Keratinocyte (primary cell): ENCODE results near the gene ANAPC16. TPM values are rescaled to one million over a fixed set of nuclear protein-coding genes. Genes with fewer than 3 reads are reported as not detected.

Experiments used
- DNase-seq: peaks from one replicate; pipeline ENCODE4 v3.0.0-alpha.2; 2011; ENCODE audit warnings: low read depth, missing footprints, low spot score
- FAIRE-seq: peaks from 2 replicates; lab custom pipeline; 2011; peaks lifted over from hg19 to GRCh38; lab: Jason Lieb, UNC
- H2AFZ ChIP-seq: 2 replicates; pipeline ENCODE4 v1.6.0; 2012; ENCODE audit warnings: low read length, control low read depth, inconsistent platforms; ENCODE audit not compliant: control insufficient read depth
- H3K27ac ChIP-seq: 2 replicates; pipeline ENCODE4 v1.5.1; 2011; ENCODE audit warnings: low read length; ENCODE audit not compliant: control insufficient read depth, insufficient read depth
- H3K27me3 ChIP-seq: 3 replicates; pipeline ENCODE4 v1.6.0; 2011; ENCODE audit warnings: low read length; ENCODE audit not compliant: control insufficient read depth, insufficient read depth; ENCODE audit errors: extremely low read depth
- H3K36me3 ChIP-seq, 2 experiments: 2 replicates in 1 of 2; 3 replicates in 1 of 2; pipeline ENCODE4 v1.5.1; 2011; ENCODE audit warnings: low read length in 2 of 2, mild to moderate bottlenecking in 1 of 2; ENCODE audit not compliant: control insufficient read depth in 2 of 2, insufficient read depth in 2 of 2; ENCODE audit errors: extremely low read depth in 1 of 2
- H3K4me1 ChIP-seq: 3 replicates; pipeline ENCODE4 v1.5.1; 2011; ENCODE audit warnings: low read length; ENCODE audit not compliant: control insufficient read depth, insufficient read depth; ENCODE audit errors: extremely low read depth
- H3K4me2 ChIP-seq: 3 replicates; pipeline ENCODE4 v1.6.0; 2011; ENCODE audit warnings: low read depth, low read length; ENCODE audit not compliant: control insufficient read depth, insufficient read depth; ENCODE audit errors: extremely low read depth
- H3K4me3 ChIP-seq, 3 experiments: fragments of 200-600 bp in 1 of 3; sonication (generic) in 1 of 3; 2 replicates in 2 of 3; 3 replicates in 1 of 3; pipeline ENCODE4 v1.5.1; 2011 to 2016; ENCODE audit warnings: low read length in 3 of 3, mild to moderate bottlenecking in 3 of 3, control low read depth in 2 of 3, inconsistent platforms in 1 of 3, low read depth in 1 of 3, mixed read lengths in 1 of 3, mixed run types in 1 of 3, moderate library complexity in 1 of 3; ENCODE audit not compliant: control insufficient read depth in 2 of 3, insufficient read depth in 2 of 3; ENCODE audit errors: extremely low read depth in 1 of 3
- H3K79me2 ChIP-seq: 2 replicates; pipeline ENCODE4 v1.6.0; 2012; ENCODE audit warnings: low read length; ENCODE audit not compliant: control insufficient read depth, insufficient read depth
- H3K9ac ChIP-seq: 3 replicates; pipeline ENCODE4 v1.6.0; 2011; ENCODE audit warnings: low read length; ENCODE audit not compliant: control insufficient read depth, insufficient read depth; ENCODE audit errors: extremely low read depth
- H3K9me1 ChIP-seq: 3 replicates; pipeline ENCODE4 v1.6.0; 2011; ENCODE audit warnings: low read length; ENCODE audit not compliant: control insufficient read depth, insufficient read depth; ENCODE audit errors: extremely low read depth
- H3K9me3 ChIP-seq: 2 replicates; pipeline ENCODE4 v1.5.1; 2012; ENCODE audit warnings: low read depth, low read length; ENCODE audit not compliant: control insufficient read depth
- H4K20me1 ChIP-seq: 3 replicates; pipeline ENCODE4 v1.6.0; 2011; ENCODE audit warnings: low read length; ENCODE audit not compliant: control insufficient read depth, insufficient read depth; ENCODE audit errors: extremely low read depth
- CTCF ChIP-seq, 3 experiments: IDR thresholded peaks in 1 of 3; conservative IDR thresholded peaks in 1 of 3; optimal IDR thresholded peaks in 1 of 3; 2 replicates in 2 of 3; 3 replicates in 1 of 3; pipeline versions ENCODE3 to v1.5.1; 2011; ENCODE audit warnings: low read length in 3 of 3, mild to moderate bottlenecking in 3 of 3, moderate library complexity in 2 of 3, control low read depth in 1 of 3, inconsistent platforms in 1 of 3; ENCODE audit not compliant: insufficient read depth in 2 of 3; ENCODE audit errors: extremely low read depth in 1 of 3
- EZH2 ChIP-seq: IDR thresholded peaks from one replicate; pipeline ENCODE4 v1.6.1; 2012; ENCODE audit warnings: inconsistent platforms, mild to moderate bottlenecking, low read length, moderate library complexity
- dilution Hi-C: fragments of 300-500 bp; cut with MboI; formaldehyde crosslinking; loops from one replicate; pipeline ENCODE4 v1.7.0; 2020; ENCODE audit warnings: low sequenced_read_pairs; ENCODE audit not compliant: extremely low pct_ligation_motif_present
- polyA plus RNA-seq, 5 experiments: library from polyadenylated mRNA; depleted of rRNA in 3 of 5; stranded (reverse) in 3 of 5; stranded (forward) in 1 of 5; unstranded in 1 of 5; fragments of >200 nt; gene quantifications; 1 replicate in 1 of 5; 2 replicates in 3 of 5; 3 replicates in 1 of 5; pipeline versions ENCODE4 v1.2.1 to v1.2.3, GENCODE V29; 2011 to 2012; ENCODE audit warnings: missing spikeins in 2 of 5, low read depth in 1 of 5, low replicate concordance in 1 of 5

Gene ANAPC16
- polyA plus RNA-seq, 1 donor (not counting 4 experiments of a cell fraction or from before 2014, with no cell fraction given), result 93.9 TPM

- no peaks in the 10 kb centered on the region for H3K79me2 ChIP-seq
- dilution Hi-C loops, result no loop called here
- peaks cover 3 to 12% of the 10 kb centered on the region in 2 experiments for H3K36me3 ChIP-seq
- no peaks in the 10 kb centered on the region for H3K9me3 ChIP-seq
- no peaks in the 10 kb centered on the region for H3K27me3 ChIP-seq
- H3K9me1 ChIP-seq, result no peaks in the 10 kb centered on the region
- no peak overlapping the region for H3K27ac ChIP-seq
- no peak for TF ChIP-seq EZH2
- no peak for TF ChIP-seq CTCF (optimal IDR thresholded peaks at IDR 0.05 in 1 of 3, IDR thresholded peaks at IDR 0.05 in 1 of 3, conservative IDR thresholded peaks at IDR 0.05 in 1 of 3; ENCODE audit: extremely low read depth in 1 of 3, insufficient read depth in 2 of 3, low read length in 3 of 3)
- H3K4me1 ChIP-seq, result peaks cover 3% of the 10 kb centered on the region
- no peak overlapping the region for H3K4me2 ChIP-seq
- DNase-seq (no peak), FAIRE-seq (no peak)
- H3K9ac ChIP-seq, result no peak overlapping the region
- no peak overlapping the region for H3K4me3 ChIP-seq
- H2AFZ ChIP-seq, result no peak overlapping the region
- no peaks in the 10 kb centered on the region for H4K20me1 ChIP-seq
Measured at GRCh38 chr10:72201293-72201692, 14.5 kb upstream of the ANAPC16 start.

- Histone ChIP-seq H4K20me1 (no peaks in the 10 kb centered on the region), H3K4me2 (no peak overlapping the region), H3K9me3 (no peaks in the 10 kb centered on the region), H3K4me3 (no peak overlapping the region), H3K9ac (no peak overlapping the region), H3K79me2 (no peaks in the 10 kb centered on the region), H3K27me3 (no peaks in the 10 kb centered on the region), H3K27ac (no peak overlapping the region), H3K36me3 (peaks cover 7% of the 10 kb centered on the region in 2 experiments), H3K4me1 (no peaks in the 10 kb centered on the region), H2AFZ (no peak overlapping the region), H3K9me1 (no peaks in the 10 kb centered on the region)
- no peak for TF ChIP-seq CTCF (optimal IDR thresholded peaks at IDR 0.05 in 1 of 3, IDR thresholded peaks at IDR 0.05 in 1 of 3, conservative IDR thresholded peaks at IDR 0.05 in 1 of 3; ENCODE audit: extremely low read depth in 1 of 3, insufficient read depth in 2 of 3, low read length in 3 of 3)
- TF ChIP-seq EZH2, result no peak
- no peak for FAIRE-seq
- DNase-seq, result no peak
- dilution Hi-C loops, result no loop called here
Measured at GRCh38 chr10:72204296-72204695, 11.5 kb upstream of the ANAPC16 start.
